HG03575 (cell line): Measurements from ENCODE around the gene CELSR3.

ENCODE experiments used
- ATAC-seq: cut with Tn5 transposase; IDR thresholded peaks from one replicate; pipeline ENCODE4 v1.9.1; 2021; ENCODE audit not compliant: unreplicated experiment, insufficient number of reproducible peaks, low FRiP score; ENCODE audit errors: extremely low read depth

CELSR3 gene

GRCh38 chr3:48594417-48595049, 68.2 kb downstream of the CELSR3 start:
- no peak for ATAC-seq

GRCh38 chr3:48593337-48593736, 69.3 kb downstream of the CELSR3 start:
- ATAC-seq: no peak

- ATAC-seq: no peak
Observed at GRCh38 chr3:48592519-48593087, 70.1 kb downstream of the CELSR3 start.

- no peak for ATAC-seq
Observed at GRCh38 chr3:48591886-48592518, 70.7 kb downstream of the CELSR3 start.

DNA sequence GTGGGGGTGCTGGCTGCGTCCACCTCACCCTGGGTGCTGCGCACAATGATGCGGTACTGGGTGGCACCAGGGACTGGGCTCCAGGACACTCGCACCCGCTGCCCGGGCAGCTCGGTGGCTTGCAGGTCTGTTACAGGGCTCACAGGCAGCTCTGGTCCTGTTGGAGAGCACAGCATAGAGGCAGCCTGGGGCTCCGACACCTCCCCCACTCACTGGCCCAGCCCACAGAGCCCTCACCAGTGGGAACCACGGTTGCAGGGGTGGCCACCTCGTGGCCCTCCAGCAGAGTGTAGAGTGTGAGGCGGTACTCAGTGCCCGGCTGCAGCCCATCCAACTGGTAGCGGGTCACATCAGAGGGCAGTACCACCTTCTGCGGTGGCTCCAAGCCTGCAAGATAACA, 71.2 kb downstream of the CELSR3 start:
- no peak for ATAC-seq

GRCh38 chr3:48588230-48588629, 74.5 kb downstream of the CELSR3 start:
- ATAC-seq: no peak

GRCh38 chr3:48587686-48588085, 75.0 kb downstream of the CELSR3 start:
- no peak for ATAC-seq
